DOHH2 (cell line): ENCODE results near the gene EPB41L3.

Experiments
- CTCF ChIP-seq: fragments of 200-600 bp; sonication (generic); IDR thresholded peaks from one replicate; pipeline ENCODE4 v1.5.1; 2014; ENCODE audit warnings: antibody characterized with exemption, mild to moderate bottlenecking, low read depth, low read length; ENCODE audit not compliant: poor library complexity, severe bottlenecking
- EZH2phosphoT487 ChIP-seq: fragments of 200-600 bp; sonication (generic); IDR thresholded peaks from 2 replicates; pipeline ENCODE4 v1.6.1; 2017; ENCODE audit warnings: borderline replicate concordance, mild to moderate bottlenecking, antibody characterized with exemption, low read length, moderate library complexity, mixed read lengths

GRCh38 chr18:5584746-5585417 lies 41.1 kb upstream of the EPB41L3 start:
- no peak for TF ChIP-seq CTCF
- no peak for TF ChIP-seq EZH2phosphoT487
